Measurements from ENCODE around the gene SNHG17. TPM values are rescaled to one million over a fixed set of nuclear protein-coding genes. Genes with fewer than 3 reads are reported as not detected.

SNHG17 gene
- total RNA-seq, 1 donor from 2014 or later, result 129 TPM

DNA sequence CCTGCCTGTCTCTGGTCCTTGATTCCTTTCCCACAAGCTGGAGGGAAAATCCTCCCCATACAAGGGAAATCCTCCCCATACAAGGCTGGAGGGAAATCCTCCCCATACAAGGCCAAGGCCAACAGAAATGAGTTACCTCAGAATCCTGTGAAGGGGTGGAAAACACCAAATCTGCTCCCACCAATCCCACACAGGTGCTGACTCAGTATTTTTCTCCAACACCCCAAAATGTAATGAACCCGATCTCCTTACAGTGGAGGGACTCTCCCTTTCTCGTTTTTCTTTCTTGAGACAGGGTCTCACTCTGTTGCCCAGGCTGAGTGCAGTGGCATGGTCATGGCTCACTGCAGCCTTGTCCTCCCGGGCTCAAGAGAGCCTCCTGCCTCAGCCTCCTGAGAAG, 6.3 kb downstream of the SNHG17 start:
- peaks cover 77 to 97% of the 10 kb centered on the region in 2 donors for H3K36me3 ChIP-seq
- H3K27me3 ChIP-seq, result no peaks in the 10 kb centered on the region
- no peak overlapping the region for H3K4me3 ChIP-seq
- intact Hi-C loops (cut with DNase I), result no loop called here
- no peak overlapping the region for H3K27ac ChIP-seq
- no peak for DNase-seq (ENCODE audit: low spot score in 2 of 2)
- H3K4me1 ChIP-seq, result no peaks in the 10 kb centered on the region
- no peaks in the 10 kb centered on the region for H3K9me3 ChIP-seq
- TF ChIP-seq, protein P1, sequence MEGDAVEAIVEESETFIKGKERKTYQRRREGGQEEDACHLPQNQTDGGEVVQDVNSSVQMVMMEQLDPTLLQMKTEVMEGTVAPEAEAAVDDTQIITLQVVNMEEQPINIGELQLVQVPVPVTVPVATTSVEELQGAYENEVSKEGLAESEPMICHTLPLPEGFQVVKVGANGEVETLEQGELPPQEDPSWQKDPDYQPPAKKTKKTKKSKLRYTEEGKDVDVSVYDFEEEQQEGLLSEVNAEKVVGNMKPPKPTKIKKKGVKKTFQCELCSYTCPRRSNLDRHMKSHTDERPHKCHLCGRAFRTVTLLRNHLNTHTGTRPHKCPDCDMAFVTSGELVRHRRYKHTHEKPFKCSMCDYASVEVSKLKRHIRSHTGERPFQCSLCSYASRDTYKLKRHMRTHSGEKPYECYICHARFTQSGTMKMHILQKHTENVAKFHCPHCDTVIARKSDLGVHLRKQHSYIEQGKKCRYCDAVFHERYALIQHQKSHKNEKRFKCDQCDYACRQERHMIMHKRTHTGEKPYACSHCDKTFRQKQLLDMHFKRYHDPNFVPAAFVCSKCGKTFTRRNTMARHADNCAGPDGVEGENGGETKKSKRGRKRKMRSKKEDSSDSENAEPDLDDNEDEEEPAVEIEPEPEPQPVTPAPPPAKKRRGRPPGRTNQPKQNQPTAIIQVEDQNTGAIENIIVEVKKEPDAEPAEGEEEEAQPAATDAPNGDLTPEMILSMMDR (IDR thresholded peaks at IDR 0.05), result no peak

DNA sequence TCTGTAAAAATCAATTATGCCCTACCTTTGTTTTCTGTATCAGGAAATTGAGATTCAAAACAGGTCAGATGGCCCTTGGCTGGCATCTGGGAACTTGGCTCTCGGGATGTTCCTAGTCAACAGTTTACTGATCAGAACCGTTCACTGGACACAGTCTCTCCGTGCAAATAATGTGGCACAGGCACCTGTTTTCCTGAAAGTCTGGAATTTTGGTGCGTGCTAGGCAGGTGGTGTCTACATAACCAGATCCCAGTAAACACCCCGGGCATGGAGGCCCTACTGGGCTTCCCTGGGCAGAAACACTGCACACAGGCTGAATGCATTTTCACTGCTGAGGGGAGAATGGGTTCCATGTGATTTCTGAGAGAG, 7.5 kb downstream of the SNHG17 start:
- H3K4me1 ChIP-seq, result no peaks in the 10 kb centered on the region
- intact Hi-C loops (cut with DNase I), result no loop called here
- peaks cover 85 to 100% of the 10 kb centered on the region in 2 donors for H3K36me3 ChIP-seq
- H3K9me3 ChIP-seq, result no peaks in the 10 kb centered on the region
- TF ChIP-seq, protein P1 (IDR thresholded peaks at IDR 0.05), result no peak
- DNase-seq (ENCODE audit: low spot score in 2 of 2), result no peak
- H3K27ac ChIP-seq, result no peak overlapping the region
- H3K4me3 ChIP-seq, result no peak overlapping the region
- H3K27me3 ChIP-seq, result no peaks in the 10 kb centered on the region

DNA sequence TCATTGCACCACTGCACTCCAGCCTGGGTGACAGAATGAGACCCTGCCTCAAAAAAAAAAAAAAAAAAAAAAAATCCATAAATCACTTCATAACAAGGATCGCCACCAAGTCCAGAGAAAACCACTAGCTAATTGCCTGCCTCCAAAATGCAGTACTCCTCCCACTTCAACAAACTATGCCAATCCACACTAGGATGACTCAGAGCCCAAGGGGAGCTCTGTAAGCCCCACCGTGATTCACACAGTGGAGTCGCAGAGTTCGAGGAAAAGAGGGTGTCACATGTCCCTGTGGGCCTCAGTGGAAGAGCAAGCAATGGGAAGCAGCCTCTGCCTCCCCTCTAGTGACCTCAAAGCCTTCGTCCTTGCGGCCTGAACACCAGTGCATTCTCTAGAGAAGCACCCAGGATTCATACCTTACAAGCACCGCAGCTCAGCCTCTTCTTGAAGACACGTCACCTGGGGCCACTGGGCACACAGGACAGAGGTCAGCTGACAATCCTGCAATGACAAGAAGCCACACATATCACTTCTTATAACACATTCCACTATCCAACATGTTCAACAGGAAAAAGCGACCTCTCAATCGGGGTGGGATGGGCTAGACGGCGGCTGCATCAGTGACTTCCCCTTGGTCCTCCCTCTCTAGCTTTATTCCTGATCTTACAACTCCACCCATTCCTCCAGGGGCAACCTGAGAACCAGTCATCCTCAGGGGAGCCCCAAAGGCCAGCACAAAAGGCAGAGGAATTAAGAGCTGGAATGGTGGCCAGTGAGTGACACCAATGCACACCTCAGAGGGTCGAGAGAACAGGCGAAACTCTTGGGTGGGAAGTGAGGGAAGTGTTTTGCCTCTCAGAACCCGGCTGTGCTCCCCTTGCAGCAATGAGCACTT, 8.9 kb downstream of the SNHG17 start:
- intact Hi-C loops (cut with DNase I), result no loop called here
- Histone ChIP-seq H3K27ac (peak overlapping the region in 1 of 2 donors; percentile 31), H3K4me1 (no peaks in the 10 kb centered on the region), H3K27me3 (no peaks in the 10 kb centered on the region), H3K9me3 (no peaks in the 10 kb centered on the region), H3K36me3 (peaks cover 85 to 100% of the 10 kb centered on the region in 2 donors), H3K4me3 (no peak overlapping the region)
- DNase-seq (ENCODE audit: low spot score in 2 of 2), result peak in 1 of 2 donors; percentile 70
- TF ChIP-seq, protein P1 (IDR thresholded peaks at IDR 0.05), result no peak

DNA sequence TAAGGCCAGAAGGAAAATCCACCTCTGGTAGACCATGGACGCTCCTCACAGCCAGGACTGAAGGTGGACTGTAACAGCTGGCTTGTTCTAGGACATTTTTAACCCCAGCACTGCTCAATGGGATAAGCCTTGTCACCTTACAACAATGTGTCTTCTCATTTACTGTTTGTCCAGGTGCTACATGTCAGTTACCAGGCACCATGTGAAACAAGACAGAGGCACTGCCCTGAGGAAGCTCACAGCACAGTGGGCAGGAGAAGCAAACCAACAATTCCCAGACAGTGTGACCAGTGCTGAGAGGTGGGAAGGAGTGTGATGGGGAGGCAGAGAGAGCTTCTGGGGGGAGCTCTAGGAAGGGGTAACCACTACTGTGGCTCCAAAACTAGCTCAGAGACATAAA, 10.7 kb downstream of the SNHG17 start:
- intact Hi-C loops (cut with DNase I), result no loop called here
- H3K27ac ChIP-seq, result no peak overlapping the region
- no peaks in the 10 kb centered on the region for H3K4me1 ChIP-seq
- no peak overlapping the region for H3K4me3 ChIP-seq
- TF ChIP-seq, protein P1 (IDR thresholded peaks at IDR 0.05), result no peak
- peaks cover 80 to 100% of the 10 kb centered on the region in 2 donors for H3K36me3 ChIP-seq
- no peak for DNase-seq (ENCODE audit: low spot score in 2 of 2)
- no peaks in the 10 kb centered on the region for H3K9me3 ChIP-seq
- H3K27me3 ChIP-seq, result no peaks in the 10 kb centered on the region

DNA sequence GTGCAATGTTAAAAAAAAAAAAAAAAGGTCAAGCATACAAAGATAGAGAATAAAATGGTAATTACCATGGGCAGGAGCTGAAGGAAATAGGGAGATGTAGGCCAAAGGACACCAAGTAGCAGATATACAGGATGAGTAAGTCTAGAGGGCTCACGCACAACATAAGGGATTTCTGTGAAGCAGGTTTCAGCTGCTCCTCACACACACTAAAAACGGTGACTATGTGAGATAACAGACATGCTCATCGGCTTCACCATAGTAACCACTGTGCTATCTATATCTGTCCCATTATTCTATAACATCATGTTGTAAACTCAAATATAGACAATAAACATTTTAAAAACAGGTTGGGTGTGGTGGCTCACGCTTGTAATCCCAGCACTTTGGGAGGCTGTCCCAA, 11.6 kb downstream of the SNHG17 start:
- Histone ChIP-seq H3K9me3 (no peaks in the 10 kb centered on the region), H3K4me3 (no peak overlapping the region), H3K27me3 (no peaks in the 10 kb centered on the region), H3K4me1 (no peaks in the 10 kb centered on the region), H3K36me3 (peaks cover 79 to 100% of the 10 kb centered on the region in 2 donors), H3K27ac (no peak overlapping the region)
- TF ChIP-seq, protein P1 (IDR thresholded peaks at IDR 0.05), result no peak
- no peak for DNase-seq (ENCODE audit: low spot score in 2 of 2)
- intact Hi-C loops (cut with DNase I), result no loop called here
